GM12873 (cell line): ENCODE measurements around the gene KRAS.

ENCODE experiments used
- TF ChIP-seq, protein P1 (sequence below): IDR thresholded peaks from 2 replicates; pipeline ENCODE4 v1.5.1; 2012; ENCODE audit warnings: low read depth, mild to moderate bottlenecking, moderate library complexity, low read length, control low read depth; ENCODE audit not compliant: insufficient read depth; ENCODE audit errors: missing control alignments

The KRAS gene

DNA sequence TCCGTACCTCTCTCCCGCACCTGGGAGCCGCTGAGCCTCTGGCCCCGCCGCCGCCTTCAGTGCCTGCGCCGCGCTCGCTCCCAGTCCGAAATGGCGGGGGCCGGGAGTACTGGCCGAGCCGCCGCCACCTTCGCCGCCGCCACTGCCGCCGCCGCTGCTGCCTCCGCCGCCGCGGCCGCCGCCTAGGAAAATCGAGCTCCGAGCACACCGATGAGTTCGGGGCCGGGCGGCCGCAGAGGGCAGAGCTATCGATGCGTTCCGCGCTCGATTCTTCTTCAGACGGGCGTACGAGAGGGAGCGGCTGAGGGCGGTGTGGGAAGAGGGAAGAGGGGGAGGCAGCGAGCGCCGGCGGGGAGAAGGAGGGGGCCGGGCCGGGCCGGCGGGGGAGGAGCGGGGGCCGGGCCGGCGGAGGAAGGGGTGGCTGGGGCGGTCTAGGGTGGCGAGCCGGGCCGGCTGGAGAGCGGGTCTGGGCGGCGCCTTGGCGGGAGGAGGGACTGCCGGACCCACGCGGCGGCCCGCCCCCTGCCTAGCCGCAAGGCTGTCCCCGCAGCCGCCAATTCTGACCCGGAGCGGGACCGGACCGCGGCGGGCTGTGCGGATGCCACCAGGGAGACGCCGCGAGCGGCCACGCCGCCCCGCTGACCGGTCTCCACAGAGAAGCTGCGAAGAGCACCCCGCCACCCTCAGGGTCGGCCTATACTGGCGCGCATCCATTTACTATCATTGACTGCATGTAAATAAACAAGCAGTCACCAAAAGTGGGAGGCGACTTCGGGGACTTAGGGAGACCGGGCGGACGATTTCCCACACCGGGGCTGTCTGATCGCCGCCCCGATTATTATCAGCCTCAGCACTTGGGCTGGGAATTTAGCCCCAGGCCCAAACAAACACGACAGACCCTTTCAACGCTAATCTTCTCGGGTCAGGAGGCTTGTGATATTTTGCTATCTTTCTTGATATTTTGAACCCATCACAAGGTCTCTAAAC lies at the start of gene KRAS:
Gene KRAS (minus strand): TSS at position 186 of the 987 bp plus-strand sequence.
- TF ChIP-seq, protein P1, sequence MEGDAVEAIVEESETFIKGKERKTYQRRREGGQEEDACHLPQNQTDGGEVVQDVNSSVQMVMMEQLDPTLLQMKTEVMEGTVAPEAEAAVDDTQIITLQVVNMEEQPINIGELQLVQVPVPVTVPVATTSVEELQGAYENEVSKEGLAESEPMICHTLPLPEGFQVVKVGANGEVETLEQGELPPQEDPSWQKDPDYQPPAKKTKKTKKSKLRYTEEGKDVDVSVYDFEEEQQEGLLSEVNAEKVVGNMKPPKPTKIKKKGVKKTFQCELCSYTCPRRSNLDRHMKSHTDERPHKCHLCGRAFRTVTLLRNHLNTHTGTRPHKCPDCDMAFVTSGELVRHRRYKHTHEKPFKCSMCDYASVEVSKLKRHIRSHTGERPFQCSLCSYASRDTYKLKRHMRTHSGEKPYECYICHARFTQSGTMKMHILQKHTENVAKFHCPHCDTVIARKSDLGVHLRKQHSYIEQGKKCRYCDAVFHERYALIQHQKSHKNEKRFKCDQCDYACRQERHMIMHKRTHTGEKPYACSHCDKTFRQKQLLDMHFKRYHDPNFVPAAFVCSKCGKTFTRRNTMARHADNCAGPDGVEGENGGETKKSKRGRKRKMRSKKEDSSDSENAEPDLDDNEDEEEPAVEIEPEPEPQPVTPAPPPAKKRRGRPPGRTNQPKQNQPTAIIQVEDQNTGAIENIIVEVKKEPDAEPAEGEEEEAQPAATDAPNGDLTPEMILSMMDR, result no peak

DNA sequence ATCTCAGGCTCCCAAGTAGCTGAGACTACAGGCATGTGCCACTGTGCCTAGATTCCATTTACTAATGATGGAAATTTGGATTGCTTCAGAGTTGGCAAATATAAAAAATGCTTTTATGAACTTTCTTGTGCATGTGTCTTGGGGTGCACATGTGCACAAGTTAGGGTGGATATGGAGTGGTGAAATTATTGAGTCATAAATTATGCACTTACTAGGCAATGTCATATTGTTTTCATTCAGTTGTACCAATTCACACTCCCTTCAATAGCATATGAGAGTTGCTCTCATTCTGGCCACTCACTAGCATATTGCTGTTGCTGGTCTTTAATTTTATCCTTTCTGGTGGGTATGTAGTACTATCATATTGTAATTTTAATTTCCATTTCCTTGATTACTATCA lies 45.7 kb upstream of the KRAS start:
- TF ChIP-seq, protein P1, result no peak

DNA sequence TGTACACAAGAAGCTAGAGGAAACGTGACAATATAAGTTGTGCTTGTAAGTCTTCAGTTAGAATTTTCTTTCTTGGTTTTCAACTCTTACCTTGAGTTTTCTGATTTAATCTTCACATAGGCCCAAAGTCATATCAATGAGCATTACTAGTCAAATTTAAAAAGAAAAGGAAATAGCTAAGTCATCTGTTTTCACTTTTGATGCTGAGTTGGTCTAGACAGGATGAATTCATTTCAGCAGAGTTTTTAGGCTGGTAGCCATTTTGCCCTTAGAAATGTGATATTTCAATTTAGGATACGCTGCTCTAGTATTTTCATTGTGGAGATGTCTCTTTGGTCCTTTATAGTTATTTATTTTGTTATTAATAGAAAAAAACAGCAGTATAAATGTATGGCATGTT lies 44.6 kb upstream of the KRAS start:
- TF ChIP-seq, protein P1, result no peak

DNA sequence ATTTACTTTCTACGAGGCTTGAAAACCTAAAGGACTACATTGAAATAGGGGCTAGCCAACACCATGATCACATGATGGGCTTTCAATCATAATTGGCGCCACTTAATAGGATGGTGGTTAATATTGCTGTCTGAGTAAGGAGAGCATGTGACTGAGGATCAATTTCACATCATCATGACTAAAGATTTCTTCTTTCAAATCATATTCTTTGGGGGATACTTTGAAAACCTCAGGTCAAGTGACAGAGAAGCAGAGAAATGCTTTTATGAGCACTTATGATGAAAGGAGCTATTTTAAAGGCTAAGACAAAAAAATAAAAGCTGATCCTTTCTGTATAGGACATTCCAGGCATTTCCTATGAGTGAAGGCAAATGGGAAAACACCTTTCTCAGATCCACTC lies 42.9 kb upstream of the KRAS start:
- TF ChIP-seq, protein P1, result no peak

DNA sequence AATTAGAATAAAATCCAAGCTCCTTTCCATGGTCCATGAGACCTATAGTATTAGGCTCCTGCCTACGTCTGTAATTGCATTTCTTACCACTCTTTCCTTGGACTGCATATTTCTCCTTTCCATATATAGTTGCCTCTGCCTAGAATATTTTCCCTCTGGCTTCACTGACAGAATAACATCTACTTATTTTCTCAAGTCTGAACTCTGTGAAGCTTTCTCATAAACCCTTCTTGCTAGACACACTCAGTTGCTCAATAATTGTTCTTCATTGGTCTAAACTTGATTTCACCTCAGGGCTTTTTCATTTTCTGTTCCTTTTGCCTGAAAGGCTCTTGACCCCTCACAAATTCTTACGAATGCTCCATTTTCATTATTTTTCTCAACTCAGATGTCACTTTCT lies 36.9 kb upstream of the KRAS start:
- TF ChIP-seq, protein P1, result no peak

DNA sequence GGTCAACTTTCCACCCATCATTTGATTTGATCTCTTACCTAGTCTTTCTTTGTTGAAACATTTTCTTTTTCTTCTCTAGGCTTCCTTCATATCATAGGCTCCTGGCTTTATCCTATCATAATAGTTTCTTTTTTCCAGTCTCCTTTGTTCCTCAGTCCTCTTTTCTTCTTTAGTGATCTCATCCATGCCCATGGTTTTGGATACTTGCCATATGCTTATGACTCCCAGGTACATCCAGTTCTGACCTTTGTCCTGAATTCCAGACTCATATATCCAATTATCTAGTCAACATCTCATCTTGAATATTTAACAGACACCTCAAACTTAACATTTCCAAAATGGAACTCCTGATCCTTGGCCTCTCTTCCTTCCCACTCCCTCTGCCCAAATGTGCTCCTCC lies 36.1 kb upstream of the KRAS start:
- TF ChIP-seq, protein P1, result no peak

DNA sequence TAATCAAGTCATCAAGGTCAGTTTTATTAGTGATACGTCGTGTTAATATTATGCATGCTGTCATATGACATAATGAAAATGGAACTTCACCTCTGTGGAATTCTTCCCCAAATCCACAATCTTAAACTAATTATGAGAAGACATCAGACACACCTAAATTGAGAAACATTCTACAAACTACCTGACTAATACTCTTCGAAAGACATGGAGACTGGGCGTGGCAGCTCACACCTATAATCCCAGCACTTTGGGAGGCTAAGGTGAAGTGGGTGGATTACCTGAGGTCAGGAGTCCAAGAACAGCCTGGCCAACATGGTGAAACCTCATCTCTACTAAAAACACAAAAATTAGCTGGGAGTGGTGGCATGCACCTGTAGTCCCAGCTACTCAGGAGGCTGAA lies 33.3 kb upstream of the KRAS start:
- TF ChIP-seq, protein P1, result no peak
